HCT116 (cell line): ENCODE data around the gene EPS15. TPM values are rescaled to one million over a fixed set of nuclear protein-coding genes. Genes with fewer than 3 reads are reported as not detected.

Source experiments
- ATAC-seq: fragments of 200-7000 bp; cut with Tn5 transposase; 2 replicates; pipeline ENCODE4 v1.9.1; 2020; ENCODE audit warnings: mild to moderate bottlenecking, moderate library complexity
- BruUV-seq: library from RNA; stranded (reverse); fragments of 400-500 nt; replicated peaks from 2 replicates; lab custom pipeline; 2021; lab: Mats Ljungman, UMichigan
- CTCF ChIA-PET: fragments of 300-600 bp; sonication (Branson Sonifier 250); formaldehyde crosslinking; loops from one replicate; lab custom pipeline; 2021; ENCODE audit warnings: antibody characterized with exemption; lab: Charles Lee
- POLR2A ChIA-PET: fragments of 300-600, 350-600 bp; sonication (Branson Sonifier 250); formaldehyde crosslinking; loops from one replicate; lab custom pipeline; 2021; ENCODE audit warnings: antibody characterized with exemption; lab: Charles Lee
- RAD21 ChIA-PET, 2 experiments: fragments of 300-600 bp; sonication (Branson Sonifier 250); formaldehyde crosslinking; loops; one replicate each; lab custom pipeline; 2023; ENCODE audit warnings: low total read pairs in 2 of 2; ENCODE audit not compliant: uncharacterized antibody in 2 of 2, unreplicated experiment in 2 of 2, low non-redundant PET in 1 of 2; lab: Charles Lee
- DNase-seq: peaks from one replicate; pipeline ENCODE4 v3.0.0-alpha.2; 2010; ENCODE audit warnings: low read depth, low spot score
- H2AFZ ChIP-seq: fragments of 200-600 bp; shearing (Covaris generic), sonication (generic); 2 replicates; pipeline ENCODE4 v1.6.1; 2017; ENCODE audit warnings: low read depth, mixed run types, mixed read lengths, antibody characterized with exemption, low read length; ENCODE audit not compliant: poor library complexity, severe bottlenecking
- H3K27ac ChIP-seq: 2 replicates; pipeline ENCODE4 v1.5.1; 2012; ENCODE audit warnings: low read depth, low read length
- H3K27me3 ChIP-seq: fragments of 200-600 bp; sonication (generic); 2 replicates; pipeline ENCODE4 v1.6.1; 2016; ENCODE audit warnings: mixed run types, low read length, mixed read lengths; ENCODE audit not compliant: insufficient read depth
- H3K36me3 ChIP-seq, 2 experiments: fragments of 200-500 bp in 1 of 2; fragments of 200-600 bp in 1 of 2; sonication (Bioruptor generic) in 1 of 2; sonication (generic) in 1 of 2; 2 replicates each; pipeline versions ENCODE4 v1.5.1 to v1.6.1; 2014 to 2016; ENCODE audit warnings: low read length in 2 of 2, inconsistent platforms in 1 of 2, mixed read lengths in 1 of 2, mixed run types in 1 of 2; ENCODE audit not compliant: insufficient read depth in 2 of 2, control insufficient read depth in 1 of 2
- H3K4me1 ChIP-seq, 2 experiments: fragments of 200-600 bp in 1 of 2; sonication (generic) in 1 of 2; 2 replicates each; pipeline versions ENCODE4 v1.5.1 to v1.6.1; 2012 to 2017; ENCODE audit warnings: low read length in 2 of 2, inconsistent platforms in 1 of 2, mild to moderate bottlenecking in 1 of 2, mixed read lengths in 1 of 2, mixed run types in 1 of 2, moderate library complexity in 1 of 2; ENCODE audit not compliant: insufficient read depth in 2 of 2, control insufficient read depth in 1 of 2
- H3K4me2 ChIP-seq: fragments of 200-600 bp; sonication (generic); 2 replicates; pipeline ENCODE4 v1.6.1; 2017; ENCODE audit warnings: mixed run types, low read length, mixed read lengths
- H3K4me3 ChIP-seq, 2 experiments: fragments of 200-600 bp in 1 of 2; sonication (generic) in 1 of 2; replicated peaks in 1 of 2; 2 replicates each; pipeline ENCODE4 v1.5.1; 2011 to 2016; ENCODE audit warnings: low read length in 2 of 2, control low read depth in 1 of 2, low read depth in 1 of 2, mild to moderate bottlenecking in 1 of 2, mixed read lengths in 1 of 2, mixed run types in 1 of 2
- H3K79me2 ChIP-seq: fragments of 200-600 bp; sonication (generic); 2 replicates; pipeline ENCODE4 v1.6.1; 2017; ENCODE audit warnings: mild to moderate bottlenecking, mixed run types, low read length, moderate library complexity, mixed read lengths; ENCODE audit not compliant: insufficient read depth
- H3K9ac ChIP-seq: fragments of 200-600 bp; sonication (generic); 2 replicates; pipeline ENCODE4 v1.6.1; 2016; ENCODE audit warnings: low read length, mixed read lengths
- H3K9me2 ChIP-seq: fragments of 200-600 bp; sonication (generic), shearing (Covaris generic); 2 replicates; pipeline ENCODE4 v1.6.1; 2017; ENCODE audit warnings: mixed run types, mild to moderate bottlenecking, moderate library complexity; ENCODE audit not compliant: insufficient read depth
- H3K9me3 ChIP-seq, 2 experiments: fragments of 200-500 bp in 1 of 2; fragments of 200-600 bp in 1 of 2; sonication (Bioruptor generic) in 1 of 2; sonication (generic) in 1 of 2; 2 replicates each; pipeline ENCODE4 v1.6.1; 2014 to 2017; ENCODE audit warnings: low read length in 2 of 2, mixed read lengths in 2 of 2, inconsistent platforms in 1 of 2, low read depth in 1 of 2, mild to moderate bottlenecking in 1 of 2, mixed run types in 1 of 2, moderate library complexity in 1 of 2; ENCODE audit not compliant: control insufficient read depth in 1 of 2, insufficient read depth in 1 of 2
- H4K20me1 ChIP-seq: fragments of 200-600 bp; sonication (generic), shearing (Covaris generic); 2 replicates; pipeline ENCODE4 v1.6.1; 2017; ENCODE audit warnings: mixed run types, mild to moderate bottlenecking, moderate library complexity; ENCODE audit not compliant: insufficient read depth
- CEBPB ChIP-seq: IDR thresholded peaks from 2 replicates; pipeline ENCODE4 v1.6.1; 2012; ENCODE audit warnings: low read depth
- ELF1 ChIP-seq: IDR thresholded peaks from 2 replicates; pipeline ENCODE4 v1.6.1; 2012; ENCODE audit warnings: low read depth, borderline replicate concordance
- EZH2 ChIP-seq: fragments of 200-600 bp; sonication (generic); IDR thresholded peaks from 2 replicates; pipeline ENCODE4 v1.6.1; 2017; ENCODE audit warnings: antibody characterized with exemption, mixed run types
- EZH2phosphoT487 ChIP-seq: fragments of 200-600 bp; IDR thresholded peaks from 2 replicates; pipeline ENCODE4 v1.6.1; 2018; ENCODE audit warnings: antibody characterized with exemption, borderline replicate concordance
- FOSL1 ChIP-seq: IDR thresholded peaks from 2 replicates; pipeline ENCODE4 v1.6.1; 2012; ENCODE audit warnings: low read depth
- MAX ChIP-seq: IDR thresholded peaks from 2 replicates; pipeline ENCODE4 v1.6.1; 2012
- REST ChIP-seq: IDR thresholded peaks from 2 replicates; pipeline ENCODE4 v1.6.1; 2012; ENCODE audit warnings: low read depth
- YY1 ChIP-seq: IDR thresholded peaks from 2 replicates; pipeline ENCODE4 v1.6.1; 2011; ENCODE audit warnings: low read length, low read depth, moderate library complexity, mild to moderate bottlenecking; ENCODE audit not compliant: insufficient replicate concordance; ENCODE audit errors: extremely low read depth
- ZBTB33 ChIP-seq: IDR thresholded peaks from 2 replicates; pipeline ENCODE4 v1.6.1; 2011; ENCODE audit warnings: mild to moderate bottlenecking, low read length, moderate library complexity; ENCODE audit not compliant: insufficient replicate concordance; ENCODE audit errors: extremely low read depth
- ZNF274 ChIP-seq: fragments of 200-500 bp; sonication (Bioruptor generic); IDR thresholded peaks from 2 replicates; pipeline ENCODE4 v1.6.1; 2014; ENCODE audit warnings: mild to moderate bottlenecking, low read depth, low read length, inconsistent platforms
- intact Hi-C: fragments of 100-400 bp; cut with micrococcal nuclease; formaldehyde crosslinking; loops from 2 replicates; pipeline ENCODE4 v1.10.0; 2022
- total RNA-seq: library from RNA; stranded (reverse); gene quantifications from one replicate; pipeline ENCODE4 v1.2.1, GENCODE V29; 2021; ENCODE audit not compliant: unreplicated experiment

Gene EPS15
- total RNA-seq, 1 experiment from 2014 or later, result 41.2 TPM

GRCh38 chr1:51444534-51445192, 74.4 kb downstream of the EPS15 start:
- DNase-seq (no peak), ATAC-seq (no peak)
- no TSS peak for BruUV-seq
- Histone ChIP-seq H3K36me3 (peaks cover 0 to 2% of the 10 kb centered on the region in 2 experiments; a peak in 2 of 4 replicates), H3K4me3 (no peak overlapping the region), H3K27ac (no peak overlapping the region), H3K4me2 (no peak overlapping the region), H3K9me2 (no peaks in the 10 kb centered on the region), H2AFZ (no peak overlapping the region), H4K20me1 (0 out of 2 replicates have a peak, but pooled peaks cover 3% of the 10 kb centered on the region), H3K9me3 (no peaks in the 10 kb centered on the region), H3K27me3 (no peaks in the 10 kb centered on the region), H3K79me2 (no peaks in the 10 kb centered on the region), H3K9ac (no peak overlapping the region), H3K4me1 (no peaks in the 10 kb centered on the region)
- TF ChIP-seq MAX (no peak), YY1 (no peak)
- ChIA-PET CTCF (no interaction called here), RAD21 (no interaction called here), POLR2A (no interaction called here)
- intact Hi-C loops, result no loop called here

DNA sequence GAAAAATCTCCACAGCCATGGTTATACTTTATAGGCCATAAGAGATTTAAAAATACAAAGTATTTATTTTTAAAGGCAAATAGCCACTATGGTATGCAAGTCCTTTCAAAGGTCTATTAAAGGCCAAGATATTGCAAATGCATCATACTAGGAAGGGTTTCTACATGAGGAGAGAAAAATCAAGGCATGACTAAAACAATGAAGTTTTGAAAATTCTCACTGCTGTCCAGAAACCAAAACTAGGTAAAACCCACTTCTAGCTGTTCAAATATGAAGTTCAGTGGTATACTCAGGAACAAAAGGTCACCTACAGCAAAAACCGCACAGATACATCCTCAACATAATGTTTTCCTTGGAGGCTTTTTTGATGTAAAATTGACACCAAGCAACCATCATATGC, 75.0 kb downstream of the EPS15 start:
- Histone ChIP-seq H3K9ac (no peak overlapping the region), H3K9me2 (no peaks in the 10 kb centered on the region), H3K79me2 (no peaks in the 10 kb centered on the region), H3K4me2 (no peak overlapping the region), H3K4me3 (no peak overlapping the region), H3K36me3 (peaks cover 0 to 2% of the 10 kb centered on the region in 2 experiments; a peak in 2 of 4 replicates), H3K9me3 (no peaks in the 10 kb centered on the region), H3K4me1 (no peaks in the 10 kb centered on the region), H3K27me3 (no peaks in the 10 kb centered on the region), H4K20me1 (0 out of 2 replicates have a peak, but pooled peaks cover 3% of the 10 kb centered on the region), H2AFZ (no peak overlapping the region), H3K27ac (no peak overlapping the region)
- intact Hi-C loops, result no loop called here
- ATAC-seq (no peak), DNase-seq (no peak)
- ChIA-PET CTCF (no interaction called here), RAD21 (no interaction called here), POLR2A (no interaction called here)
- BruUV-seq, result no TSS peak
- TF ChIP-seq ZNF274, result no peak
- no peak for TF ChIP-seq EZH2phosphoT487
- no peak for TF ChIP-seq CEBPB
- no peak for TF ChIP-seq FOSL1
- no peak for TF ChIP-seq ELF1
- TF ChIP-seq REST, result no peak
- TF ChIP-seq EZH2, result no peak
- TF ChIP-seq ZBTB33, result no peak
